ENCODE data around the gene CLASP2. TPM values are rescaled to one million over a fixed set of nuclear protein-coding genes. Genes with fewer than 3 reads are reported as not detected.

The CLASP2 gene
- total and polyA plus RNA-seq, 2 experiments from 2014 or later, result 12.3 to 30.4 TPM

DNA sequence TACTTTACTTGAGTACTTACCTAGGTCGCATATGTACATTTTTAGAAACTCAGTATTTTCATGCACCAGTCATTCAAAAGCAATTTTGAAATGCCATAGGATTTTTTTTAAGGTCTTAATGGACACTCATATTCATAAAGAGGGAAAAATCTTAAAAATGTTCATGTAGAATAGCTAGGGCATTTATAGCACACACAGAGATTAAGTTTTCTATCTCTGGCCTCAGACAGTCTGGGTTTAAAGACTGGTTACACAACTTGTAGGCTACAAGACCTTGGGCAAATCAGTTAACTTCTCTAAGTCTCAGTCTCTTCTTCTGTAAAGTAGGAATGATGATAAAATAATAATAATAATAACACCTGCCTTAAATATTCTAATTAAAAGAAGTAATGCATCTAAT is 229.4 kb downstream of the CLASP2 start:
- H2AFZ ChIP-seq, result no peak overlapping the region

DNA sequence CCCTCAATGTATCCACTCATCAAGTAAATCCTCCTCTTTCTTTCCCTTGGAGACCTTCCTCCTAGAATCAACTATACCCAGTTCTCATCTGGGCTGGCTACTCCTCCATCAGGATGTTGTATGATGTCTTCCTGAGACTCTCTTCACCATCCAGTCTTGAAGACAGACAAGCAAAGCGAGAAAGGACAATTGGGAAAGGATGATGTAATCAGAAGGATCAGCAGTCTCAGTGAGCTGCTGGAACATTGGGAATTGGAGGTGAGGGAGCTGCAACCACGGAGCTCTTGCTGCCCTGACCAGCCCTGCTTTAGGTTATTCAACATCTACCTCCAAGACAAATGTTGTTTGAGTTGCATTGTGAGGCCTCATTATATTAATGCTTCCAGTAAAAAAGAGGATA is 229.8 kb downstream of the CLASP2 start:
- no peaks in the 10 kb centered on the region for H3K36me3 ChIP-seq (ENCODE audit: low read depth)
- 76 to 78% methylated on average over 2 of the region's 2 CpGs for WGBS, 2 experiments (ENCODE audit: low coverage in 1 of 2, low lambda C conversion rate in 2 of 2, missing lambda C conversion rate in 2 of 2)
- H3K9ac ChIP-seq, result no peak overlapping the region
- no peaks in the 10 kb centered on the region for H4K20me1 ChIP-seq (ENCODE audit: insufficient read depth)
- no peaks in the 10 kb centered on the region for H3K9me2 ChIP-seq (ENCODE audit: insufficient read depth)
- no peaks in the 10 kb centered on the region for H3K4me1 ChIP-seq (ENCODE audit: insufficient read depth)
- TF ChIP-seq EZH2 (IDR thresholded peaks at IDR 0.05; ENCODE audit: insufficient read depth, poor library complexity, severe bottlenecking), result no peak
- no peak for TF ChIP-seq EZH2phosphoT487 (IDR thresholded peaks at IDR 0.05; ENCODE audit: insufficient read depth, low read depth)
- H3K9me3 ChIP-seq (ENCODE audit: low read depth), result no peaks in the 10 kb centered on the region
- H3K79me2 ChIP-seq (ENCODE audit: insufficient read depth), result no peaks in the 10 kb centered on the region
- H3F3A ChIP-seq (ENCODE audit: insufficient read depth), result no peaks in the 10 kb centered on the region
- no peak overlapping the region for H3K27ac ChIP-seq
- H3K4me2 ChIP-seq (ENCODE audit: unreplicated experiment), result no peak overlapping the region
- H3K27me3 ChIP-seq (replicated peaks; ENCODE audit: insufficient read depth), result no peaks in the 10 kb centered on the region
- no peak for DNase-seq
- no peak overlapping the region for H2AFZ ChIP-seq
- in situ Hi-C loops (cut with MboI), result no loop called here
- no peak overlapping the region for H3K4me3 ChIP-seq

More for the DNA sequence above, 229.4 kb downstream of the CLASP2 start:
- no peak for DNase-seq
- Histone ChIP-seq H4K20me1 (ENCODE audit: insufficient read depth) (no peaks in the 10 kb centered on the region), H3F3A (ENCODE audit: insufficient read depth) (no peaks in the 10 kb centered on the region), H3K4me3 (no peak overlapping the region), H3K79me2 (ENCODE audit: insufficient read depth) (no peaks in the 10 kb centered on the region), H3K9ac (no peak overlapping the region), H3K9me3 (ENCODE audit: low read depth) (no peaks in the 10 kb centered on the region), H3K9me2 (ENCODE audit: insufficient read depth) (no peaks in the 10 kb centered on the region), H3K4me1 (ENCODE audit: insufficient read depth) (no peaks in the 10 kb centered on the region), H3K4me2 (ENCODE audit: unreplicated experiment) (no peak overlapping the region), H3K27ac (no peak overlapping the region), H3K36me3 (ENCODE audit: low read depth) (no peaks in the 10 kb centered on the region), H3K27me3 (replicated peaks; ENCODE audit: insufficient read depth) (no peaks in the 10 kb centered on the region)
- WGBS, 2 experiments (ENCODE audit: low coverage in 1 of 2, low lambda C conversion rate in 2 of 2, missing lambda C conversion rate in 2 of 2), result 76 to 86% methylated on average over 1 of the region's 1 CpG
- TF ChIP-seq EZH2phosphoT487 (IDR thresholded peaks at IDR 0.05; ENCODE audit: insufficient read depth, low read depth) (no peak), EZH2 (IDR thresholded peaks at IDR 0.05; ENCODE audit: insufficient read depth, poor library complexity, severe bottlenecking) (no peak)
- in situ Hi-C loops (cut with MboI), result no loop called here

DNA sequence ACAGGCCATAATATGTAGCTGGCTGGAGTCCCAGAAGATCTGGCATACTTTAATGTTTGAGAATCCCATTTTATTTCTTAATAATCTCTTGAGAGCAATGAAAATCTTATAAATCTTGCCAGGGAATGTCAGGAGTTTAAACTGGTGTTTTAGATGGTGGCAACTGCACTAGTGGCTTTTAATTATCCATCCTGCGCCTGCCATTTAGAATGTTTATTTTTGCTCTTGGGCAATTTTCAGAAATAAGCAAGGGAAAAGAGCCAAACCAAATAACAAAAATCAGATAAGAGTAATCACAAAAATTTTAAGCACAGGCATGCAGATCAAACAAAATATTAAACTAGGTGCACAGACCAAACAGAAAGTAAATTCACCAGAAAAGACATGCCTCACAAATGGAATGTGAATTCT is 235.9 kb downstream of the CLASP2 start:
- Histone ChIP-seq H3K9me3 (ENCODE audit: low read depth) (no peaks in the 10 kb centered on the region), H3K27me3 (replicated peaks; ENCODE audit: insufficient read depth) (no peaks in the 10 kb centered on the region), H3F3A (ENCODE audit: insufficient read depth) (no peaks in the 10 kb centered on the region), H3K27ac (no peak overlapping the region), H3K4me2 (ENCODE audit: unreplicated experiment) (no peak overlapping the region), H3K9me2 (ENCODE audit: insufficient read depth) (no peaks in the 10 kb centered on the region), H3K4me1 (ENCODE audit: insufficient read depth) (peaks cover 4% of the 10 kb centered on the region; the same call in 1 of the 2 replicates), H2AFZ (no peak overlapping the region), H3K36me3 (ENCODE audit: low read depth) (no peaks in the 10 kb centered on the region), H3K9ac (no peak overlapping the region), H3K79me2 (ENCODE audit: insufficient read depth) (no peaks in the 10 kb centered on the region), H4K20me1 (ENCODE audit: insufficient read depth) (no peaks in the 10 kb centered on the region), H3K4me3 (no peak overlapping the region)
- in situ Hi-C loops (cut with MboI), result no loop called here
- WGBS, 2 experiments (ENCODE audit: low coverage in 1 of 2, low lambda C conversion rate in 2 of 2, missing lambda C conversion rate in 2 of 2), result 54 to 67% methylated on average over 1 of the region's 1 CpG
- TF ChIP-seq EZH2 (IDR thresholded peaks at IDR 0.05; ENCODE audit: insufficient read depth, poor library complexity, severe bottlenecking) (no peak), EZH2phosphoT487 (IDR thresholded peaks at IDR 0.05; ENCODE audit: insufficient read depth, low read depth) (no peak)
- DNase-seq, result peak; percentile 1

DNA sequence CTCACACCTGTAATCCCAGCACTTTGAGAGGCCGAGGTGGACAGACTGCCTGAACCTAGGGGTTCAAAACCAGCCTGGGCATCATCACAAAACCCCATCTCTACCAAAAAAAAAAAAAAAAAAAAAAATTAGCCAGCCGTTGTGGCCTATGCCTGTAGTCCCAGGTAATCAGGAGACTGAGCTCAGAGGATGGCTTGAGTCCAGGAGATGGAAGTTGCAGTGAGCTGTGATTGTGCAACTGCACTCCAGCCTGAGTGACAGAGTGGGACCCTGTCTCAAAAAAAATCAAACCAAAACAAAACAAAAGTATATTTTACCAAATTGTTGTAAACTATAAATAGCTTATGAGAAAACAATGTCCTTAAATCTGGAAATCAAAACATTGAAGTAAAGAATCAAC is 243.2 kb downstream of the CLASP2 start:
- 58 to 64% methylated on average over 2 of the region's 2 CpGs for WGBS, 2 experiments (ENCODE audit: low coverage in 1 of 2, low lambda C conversion rate in 2 of 2, missing lambda C conversion rate in 2 of 2)
- Histone ChIP-seq H2AFZ (no peak overlapping the region), H3K36me3 (ENCODE audit: low read depth) (no peaks in the 10 kb centered on the region), H3K9me3 (ENCODE audit: low read depth) (no peaks in the 10 kb centered on the region), H3K27ac (no peak overlapping the region), H3K9me2 (ENCODE audit: insufficient read depth) (no peaks in the 10 kb centered on the region), H3K4me1 (ENCODE audit: insufficient read depth) (no peaks in the 10 kb centered on the region), H3K27me3 (replicated peaks; ENCODE audit: insufficient read depth) (no peaks in the 10 kb centered on the region), H3K79me2 (ENCODE audit: insufficient read depth) (no peaks in the 10 kb centered on the region), H3K9ac (no peak overlapping the region), H3K4me2 (ENCODE audit: unreplicated experiment) (no peak overlapping the region), H4K20me1 (ENCODE audit: insufficient read depth) (no peaks in the 10 kb centered on the region), H3F3A (ENCODE audit: insufficient read depth) (no peaks in the 10 kb centered on the region), H3K4me3 (no peak overlapping the region)
- DNase-seq, result no peak
- in situ Hi-C loops (cut with MboI), result no loop called here
- TF ChIP-seq EZH2 (IDR thresholded peaks at IDR 0.05; ENCODE audit: insufficient read depth, poor library complexity, severe bottlenecking) (no peak), EZH2phosphoT487 (IDR thresholded peaks at IDR 0.05; ENCODE audit: insufficient read depth, low read depth) (no peak)

GRCh38 chr3:33473813-33474212 is 244.2 kb downstream of the CLASP2 start:
- Histone ChIP-seq H3K9ac (no peak overlapping the region), H3K27ac (no peak overlapping the region), H3K9me3 (ENCODE audit: low read depth) (no peaks in the 10 kb centered on the region), H3K79me2 (ENCODE audit: insufficient read depth) (no peaks in the 10 kb centered on the region), H3F3A (ENCODE audit: insufficient read depth) (no peaks in the 10 kb centered on the region), H3K4me1 (ENCODE audit: insufficient read depth) (no peaks in the 10 kb centered on the region), H3K4me2 (ENCODE audit: unreplicated experiment) (no peak overlapping the region), H2AFZ (no peak overlapping the region), H3K36me3 (ENCODE audit: low read depth) (no peaks in the 10 kb centered on the region), H3K9me2 (ENCODE audit: insufficient read depth) (no peaks in the 10 kb centered on the region), H4K20me1 (ENCODE audit: insufficient read depth) (no peaks in the 10 kb centered on the region), H3K4me3 (no peak overlapping the region), H3K27me3 (replicated peaks; ENCODE audit: insufficient read depth) (no peaks in the 10 kb centered on the region)
- TF ChIP-seq EZH2phosphoT487 (IDR thresholded peaks at IDR 0.05; ENCODE audit: insufficient read depth, low read depth) (no peak), EZH2 (IDR thresholded peaks at IDR 0.05; ENCODE audit: insufficient read depth, poor library complexity, severe bottlenecking) (no peak)
- no peak for DNase-seq
- in situ Hi-C loops (cut with MboI), result no loop called here
- WGBS, 2 experiments (ENCODE audit: low coverage in 1 of 2, low lambda C conversion rate in 2 of 2, missing lambda C conversion rate in 2 of 2), result 97 to 98% methylated on average over 2 of the region's 2 CpGs

All from GM23248 (cell line).